Lower lobe of right lung (tissue), 2 donors: ENCODE measurements around the gene SDHAF4. TPM values are rescaled to one million over a fixed set of nuclear protein-coding genes. Genes with fewer than 3 reads are reported as not detected.

ENCODE experiments used
- ATAC-seq, 2 donors: fragments of 200-7000 bp; cut with Tn5 transposase; one replicate each; pipeline ENCODE4 v1.9.1; 2020 to 2022; ENCODE audit warnings: mild to moderate bottlenecking in 2 of 2, moderate library complexity in 2 of 2
- DNase-seq: peaks from one replicate; pipeline ENCODE4 v3.0.0-alpha.2; 2020
- H3K27ac ChIP-seq: fragments of 200-600 bp; one replicate; pipeline ENCODE4 v1.8.0; 2022
- H3K27me3 ChIP-seq: fragments of 200-600 bp; one replicate; pipeline ENCODE4 v1.8.0; 2022; ENCODE audit warnings: low read depth
- H3K36me3 ChIP-seq: fragments of 200-600 bp; one replicate; pipeline ENCODE4 v1.8.0; 2022; ENCODE audit warnings: mild to moderate bottlenecking
- H3K4me1 ChIP-seq: fragments of 200-600 bp; one replicate; pipeline ENCODE4 v1.8.0; 2022
- H3K4me3 ChIP-seq: fragments of 200-600 bp; one replicate; pipeline ENCODE4 v1.8.0; 2022; ENCODE audit warnings: mild to moderate bottlenecking
- H3K9me3 ChIP-seq: fragments of 200-600 bp; one replicate; pipeline ENCODE4 v1.8.0; 2022
- intact Hi-C: fragments of 100-400 bp; cut with DNase I; formaldehyde crosslinking; loops from one replicate; pipeline ENCODE4 v1.11.0; 2022
- total RNA-seq: library from RNA; stranded (reverse); fragmentation: NEBNext Ultra II Directional; extraction: Animal tissue kit (Norgen Biotek cat#: 25700); gene quantifications from one replicate; pipeline ENCODE4 v1.2.1, GENCODE V29; 2021
- TF ChIP-seq, protein P1 (sequence below): fragments of 200-600 bp; IDR thresholded peaks from one replicate; pipeline ENCODE4 v1.8.0; 2022; ENCODE audit warnings: antibody characterized with exemption, mild to moderate bottlenecking
- donor health status: DM: no; HTN: yes; CAD: no; lungs with severe emphysema.

The SDHAF4 gene
- total RNA-seq, 1 donor from 2014 or later = 10.8 TPM

DNA sequence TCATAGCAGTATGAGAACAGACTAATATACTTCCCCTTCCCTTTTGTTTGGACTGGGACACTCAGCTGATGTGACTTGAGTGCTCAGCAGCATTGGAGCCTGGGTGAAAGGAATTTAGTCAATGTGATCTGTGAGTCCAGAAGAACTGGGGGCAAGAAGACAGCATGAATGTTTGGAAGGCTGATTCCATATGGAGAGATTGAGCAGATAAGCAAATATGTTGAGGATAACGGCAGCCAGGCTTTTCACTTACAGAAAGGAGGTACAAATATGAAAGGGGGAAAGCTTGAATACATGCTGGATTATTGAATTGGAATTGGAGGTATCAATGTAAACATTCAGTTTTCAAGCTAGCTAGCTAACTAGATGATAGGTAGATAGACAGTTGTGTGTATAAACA, 63.2 kb downstream of the SDHAF4 start:
- DNase-seq (no peak), ATAC-seq (no peak)
- no peaks in the 10 kb centered on the region for H3K4me1 ChIP-seq
- no peaks in the 10 kb centered on the region for H3K9me3 ChIP-seq
- intact Hi-C loops = no loop called here
- H3K36me3 ChIP-seq = no peaks in the 10 kb centered on the region
- no peak overlapping the region for H3K27ac ChIP-seq
- H3K4me3 ChIP-seq = no peak overlapping the region
- TF ChIP-seq, protein P1, sequence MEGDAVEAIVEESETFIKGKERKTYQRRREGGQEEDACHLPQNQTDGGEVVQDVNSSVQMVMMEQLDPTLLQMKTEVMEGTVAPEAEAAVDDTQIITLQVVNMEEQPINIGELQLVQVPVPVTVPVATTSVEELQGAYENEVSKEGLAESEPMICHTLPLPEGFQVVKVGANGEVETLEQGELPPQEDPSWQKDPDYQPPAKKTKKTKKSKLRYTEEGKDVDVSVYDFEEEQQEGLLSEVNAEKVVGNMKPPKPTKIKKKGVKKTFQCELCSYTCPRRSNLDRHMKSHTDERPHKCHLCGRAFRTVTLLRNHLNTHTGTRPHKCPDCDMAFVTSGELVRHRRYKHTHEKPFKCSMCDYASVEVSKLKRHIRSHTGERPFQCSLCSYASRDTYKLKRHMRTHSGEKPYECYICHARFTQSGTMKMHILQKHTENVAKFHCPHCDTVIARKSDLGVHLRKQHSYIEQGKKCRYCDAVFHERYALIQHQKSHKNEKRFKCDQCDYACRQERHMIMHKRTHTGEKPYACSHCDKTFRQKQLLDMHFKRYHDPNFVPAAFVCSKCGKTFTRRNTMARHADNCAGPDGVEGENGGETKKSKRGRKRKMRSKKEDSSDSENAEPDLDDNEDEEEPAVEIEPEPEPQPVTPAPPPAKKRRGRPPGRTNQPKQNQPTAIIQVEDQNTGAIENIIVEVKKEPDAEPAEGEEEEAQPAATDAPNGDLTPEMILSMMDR = no peak
- H3K27me3 ChIP-seq = no peaks in the 10 kb centered on the region

DNA sequence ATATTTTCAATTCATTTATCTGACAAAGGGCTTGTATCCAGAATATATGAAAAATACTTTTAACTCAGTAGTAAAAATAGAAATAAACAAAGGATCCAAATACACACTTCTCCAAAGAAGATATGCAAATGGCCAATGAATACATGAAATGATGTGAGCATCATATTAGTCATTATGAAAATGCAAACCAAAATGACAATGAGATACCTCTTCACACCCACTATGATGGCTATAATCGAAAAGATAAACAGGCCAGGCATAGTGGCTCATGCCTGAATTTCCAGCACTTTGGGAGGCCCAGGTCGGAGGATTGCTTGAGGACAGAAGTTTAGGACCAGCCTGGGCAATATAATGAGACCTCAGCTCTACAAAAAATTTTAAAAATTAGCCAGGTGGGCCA, 67.1 kb downstream of the SDHAF4 start:
- Histone ChIP-seq H3K4me1 (no peaks in the 10 kb centered on the region), H3K4me3 (no peak overlapping the region), H3K27ac (no peak overlapping the region), H3K9me3 (no peaks in the 10 kb centered on the region), H3K27me3 (no peaks in the 10 kb centered on the region), H3K36me3 (no peaks in the 10 kb centered on the region)
- no peak for ATAC-seq
- no peak for DNase-seq
- intact Hi-C loops = no loop called here
- TF ChIP-seq, protein P1 = no peak

DNA sequence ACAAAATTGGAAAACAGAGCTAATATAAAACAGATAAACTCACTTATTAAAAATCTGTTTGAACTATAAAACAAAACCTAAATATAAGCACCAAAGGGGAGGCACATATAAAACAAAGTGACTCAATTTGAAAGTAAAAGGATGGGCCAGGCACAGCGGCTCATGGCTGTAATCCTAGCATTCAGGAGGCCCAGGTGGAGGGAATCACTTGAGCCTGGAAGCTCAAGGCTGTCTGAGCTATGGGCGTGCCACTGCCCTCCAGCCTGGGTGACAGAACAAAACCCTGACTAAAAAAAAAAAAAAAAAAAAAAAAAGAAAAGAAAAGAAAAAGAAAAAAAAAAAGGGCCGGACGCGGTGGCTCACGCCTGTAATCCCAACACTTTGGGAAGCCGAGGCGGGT, 69.9 kb downstream of the SDHAF4 start:
- Histone ChIP-seq H3K36me3 (no peaks in the 10 kb centered on the region), H3K9me3 (no peaks in the 10 kb centered on the region), H3K27ac (no peak overlapping the region), H3K27me3 (no peaks in the 10 kb centered on the region), H3K4me1 (no peaks in the 10 kb centered on the region), H3K4me3 (no peak overlapping the region)
- DNase-seq (no peak), ATAC-seq (no peak)
- TF ChIP-seq, protein P1 = no peak
- intact Hi-C loops = no loop called here

DNA sequence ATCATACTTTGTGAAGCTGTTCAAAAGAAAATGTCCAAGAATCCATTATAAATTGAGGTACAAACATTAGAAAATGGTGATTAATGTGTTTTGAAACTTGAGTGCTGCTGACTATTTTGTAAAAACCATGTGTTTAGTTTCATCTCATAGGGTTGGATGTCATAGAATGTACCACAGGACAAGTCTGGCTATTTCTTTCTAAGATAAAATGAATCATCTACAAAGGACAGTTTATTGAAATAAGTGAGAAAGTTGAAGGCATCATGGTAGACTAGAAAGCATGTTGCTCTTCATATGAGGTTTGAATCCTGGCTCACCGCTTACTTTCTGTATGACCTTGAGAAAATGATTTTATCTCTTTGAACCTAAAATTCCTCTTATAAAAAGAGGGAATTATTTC, 71.7 kb downstream of the SDHAF4 start:
- H3K27me3 ChIP-seq = no peaks in the 10 kb centered on the region
- no peak for ATAC-seq
- no peaks in the 10 kb centered on the region for H3K4me1 ChIP-seq
- intact Hi-C loops = no loop called here
- H3K4me3 ChIP-seq = no peak overlapping the region
- TF ChIP-seq, protein P1 = no peak
- no peak overlapping the region for H3K27ac ChIP-seq
- no peak for DNase-seq
- no peaks in the 10 kb centered on the region for H3K36me3 ChIP-seq
- H3K9me3 ChIP-seq = no peaks in the 10 kb centered on the region

Other genes with a start within 250 kb of the SDHAF4 start
- 20.3 TPM for gene FAM135A, start 153.4 kb upstream of the SDHAF4 start, total RNA-seq
- gene SMAP1, start 101.0 kb downstream of the SDHAF4 start, total RNA-seq = 21.7 TPM